Naive thymus-derived CD8-positive, alpha-beta T cell (primary cell): Measurements from ENCODE around the gene TP53INP2. TPM values are rescaled to one million over a fixed set of nuclear protein-coding genes. Genes with fewer than 3 reads are reported as not detected.

Experiments used
- ATAC-seq, 2 donors: fragments of 150-1000 bp; cut with Tn5 transposase in 1 of 2; sonication (Bioruptor Pico), chemical (Tn5 transposase) in 1 of 2; 1 replicate in 1 of 2; 2 replicates in 1 of 2; pipeline ENCODE4 v1.10.0; 2021; ENCODE audit warnings: mild to moderate bottlenecking in 2 of 2, moderate library complexity in 2 of 2
- POLR2A ChIA-PET: fragments of 350-600 bp; sonication (Branson Sonifier 250); formaldehyde crosslinking; loops from one replicate; lab custom pipeline; 2021; ENCODE audit warnings: antibody characterized with exemption; lab: Charles Lee
- DNase-seq, 10 donors: peaks; one replicate each; pipeline versions ENCODE4 v3.0.0 to v3.0.0-alpha.2; 2020 to 2022
- H3K27ac Mint-ChIP-seq, 10 donors: one replicate each; pipeline ENCODE4 v1.8.0; 2020 to 2022; ENCODE audit warnings: mild to moderate bottlenecking in 10 of 10, mixed read lengths in 10 of 10, moderate library complexity in 4 of 10, inconsistent platforms in 1 of 10
- H3K27me3 Mint-ChIP-seq, 5 donors: one replicate each; pipeline ENCODE4 v1.8.0; 2021 to 2022; ENCODE audit warnings: mixed read lengths in 5 of 5
- H3K36me3 Mint-ChIP-seq, 3 donors: one replicate each; pipeline ENCODE4 v1.8.0; 2020 to 2022; ENCODE audit warnings: mixed read lengths in 3 of 3, mild to moderate bottlenecking in 2 of 3, inconsistent platforms in 1 of 3
- H3K4me1 Mint-ChIP-seq, 4 donors: one replicate each; pipeline ENCODE4 v1.8.0; 2021 to 2022; ENCODE audit warnings: mixed read lengths in 4 of 4
- H3K4me3 Mint-ChIP-seq, 10 donors: one replicate each; pipeline ENCODE4 v1.8.0; 2020 to 2022; ENCODE audit warnings: mild to moderate bottlenecking in 10 of 10, mixed read lengths in 10 of 10, moderate library complexity in 6 of 10, inconsistent platforms in 1 of 10
- H3K9me3 Mint-ChIP-seq, 9 donors: one replicate each; pipeline ENCODE4 v1.8.0; 2020 to 2022; ENCODE audit warnings: mixed read lengths in 9 of 9, mild to moderate bottlenecking in 3 of 9, inconsistent platforms in 1 of 9, moderate library complexity in 1 of 9
- polyA plus RNA-seq, 3 donors: library from polyadenylated mRNA; unstranded; fragments of 300-500 nt; fragmentation: Illumina TruSeq; gene quantifications; one replicate each; pipeline ENCODE4 v1.2.3, GENCODE V29; 2021
- total RNA-seq, 8 experiments: library from RNA in 2 of 8; stranded (reverse) in 2 of 8; gene quantifications; one replicate each; pipeline ENCODE4 v1.2.3 and lab custom pipeline; 2021 to 2026

The TP53INP2 gene
- total and polyA plus RNA-seq, 5 experiments from 2014 or later = 0.08 to 1.8 (median 0.64) TPM

DNA sequence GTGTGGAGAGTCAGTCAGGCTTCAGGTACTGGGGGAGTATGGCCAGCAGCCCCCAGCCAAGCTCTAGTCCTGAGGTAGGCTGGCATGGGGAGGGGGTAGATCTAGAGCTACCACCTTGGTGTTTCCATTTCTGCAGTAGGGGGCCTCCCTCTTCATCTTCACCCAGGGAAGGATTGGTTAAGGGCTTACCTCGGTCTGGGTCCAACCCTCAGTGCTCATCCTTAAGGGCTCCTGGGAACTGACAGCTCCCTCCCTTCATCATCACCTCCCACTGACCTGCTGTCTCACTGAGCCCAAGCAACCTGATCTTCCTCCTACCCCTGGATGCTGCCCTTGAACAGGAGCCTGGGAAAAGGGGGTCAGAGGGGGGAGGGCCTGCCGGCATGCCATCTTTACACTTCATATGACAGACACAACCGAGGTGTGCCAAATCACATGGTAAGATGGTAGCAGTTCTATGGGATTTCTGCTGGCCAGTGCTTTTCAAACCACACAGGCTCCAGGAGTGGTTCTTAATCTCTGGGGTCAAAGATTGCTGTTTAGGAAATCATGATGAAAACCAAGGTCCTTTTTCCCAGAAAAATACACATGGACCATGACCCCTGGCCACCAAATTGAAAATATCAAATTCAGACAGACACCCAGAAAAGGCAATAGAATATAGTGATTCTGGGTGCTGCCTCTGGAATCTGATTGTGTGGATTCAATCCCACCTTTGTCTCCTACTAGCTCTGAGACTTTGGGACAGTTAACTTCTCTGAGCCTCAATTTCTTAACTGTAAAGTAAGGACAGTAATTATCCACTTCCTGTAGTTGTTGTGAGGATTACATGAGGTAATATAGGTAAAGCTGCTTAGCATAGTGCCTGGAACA is 3.0 kb downstream of the TP53INP2 start:
- Mint-ChIP-seq H3K9me3 (no peaks in the 10 kb centered on the region), H3K4me3 (peak overlapping the region in 2 of 10 donors; percentile 3 to 86), H3K27ac (peak overlapping the region in 6 of 10 donors; percentile 48 to 100 (median 90)), H3K27me3 (peaks cover 0 to 3% (median under 1%) of the 10 kb centered on the region in 5 donors), H3K36me3 (no peaks in the 10 kb centered on the region), H3K4me1 (peaks cover 24 to 47% (median 28%) of the 10 kb centered on the region in 4 donors)
- POLR2A ChIA-PET = interaction anchor here (3.6 kb wide), 1 partner anchor 30 kb away, joined by 12 read pairs; the partner anchor contains the start of gene PIGU
- ATAC-seq = no peak
- no peak for DNase-seq

DNA sequence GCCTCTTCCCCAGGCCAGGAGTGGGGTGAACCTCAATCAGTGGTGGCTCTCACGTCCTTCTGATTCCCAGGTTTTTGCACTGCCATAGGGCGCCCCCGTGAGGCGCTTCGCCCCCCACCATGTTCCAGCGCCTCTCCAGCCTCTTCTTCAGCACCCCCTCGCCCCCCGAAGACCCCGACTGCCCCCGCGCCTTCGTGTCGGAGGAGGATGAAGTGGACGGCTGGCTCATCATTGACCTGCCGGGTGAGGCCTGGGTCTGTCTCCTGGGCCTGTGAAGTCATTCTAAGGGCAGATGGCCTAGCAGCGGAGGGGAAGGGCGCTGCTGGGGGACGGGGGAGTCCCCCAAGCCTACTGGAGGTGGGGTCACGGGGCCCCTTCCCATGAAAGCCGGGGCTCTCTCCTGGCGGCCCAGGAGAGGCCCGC is 4.5 kb downstream of the TP53INP2 start:
- Mint-ChIP-seq H3K4me1 (peaks cover 19 to 35% (median 25%) of the 10 kb centered on the region in 4 donors), H3K4me3 (peak overlapping the region; percentile 72 to 93 (median 87)), H3K36me3 (peaks cover 0 to 4% (median 0%) of the 10 kb centered on the region in 3 donors), H3K27ac (peak overlapping the region in 9 of 10 donors; percentile 57 to 100 (median 93)), H3K9me3 (no peaks in the 10 kb centered on the region), H3K27me3 (no peaks in the 10 kb centered on the region)
- ATAC-seq = peak; percentile 16 to 18
- POLR2A ChIA-PET = interaction anchor here (0.9 to 3.6 kb wide), 4 partner anchors 31 to 406 kb away, joined by 3 to 12 read pairs (median 4); partner anchors contain the start of genes AHCY, DYNLRB1 and PIGU
- peak; percentile 46 to 80 (median 61) for DNase-seq

DNA sequence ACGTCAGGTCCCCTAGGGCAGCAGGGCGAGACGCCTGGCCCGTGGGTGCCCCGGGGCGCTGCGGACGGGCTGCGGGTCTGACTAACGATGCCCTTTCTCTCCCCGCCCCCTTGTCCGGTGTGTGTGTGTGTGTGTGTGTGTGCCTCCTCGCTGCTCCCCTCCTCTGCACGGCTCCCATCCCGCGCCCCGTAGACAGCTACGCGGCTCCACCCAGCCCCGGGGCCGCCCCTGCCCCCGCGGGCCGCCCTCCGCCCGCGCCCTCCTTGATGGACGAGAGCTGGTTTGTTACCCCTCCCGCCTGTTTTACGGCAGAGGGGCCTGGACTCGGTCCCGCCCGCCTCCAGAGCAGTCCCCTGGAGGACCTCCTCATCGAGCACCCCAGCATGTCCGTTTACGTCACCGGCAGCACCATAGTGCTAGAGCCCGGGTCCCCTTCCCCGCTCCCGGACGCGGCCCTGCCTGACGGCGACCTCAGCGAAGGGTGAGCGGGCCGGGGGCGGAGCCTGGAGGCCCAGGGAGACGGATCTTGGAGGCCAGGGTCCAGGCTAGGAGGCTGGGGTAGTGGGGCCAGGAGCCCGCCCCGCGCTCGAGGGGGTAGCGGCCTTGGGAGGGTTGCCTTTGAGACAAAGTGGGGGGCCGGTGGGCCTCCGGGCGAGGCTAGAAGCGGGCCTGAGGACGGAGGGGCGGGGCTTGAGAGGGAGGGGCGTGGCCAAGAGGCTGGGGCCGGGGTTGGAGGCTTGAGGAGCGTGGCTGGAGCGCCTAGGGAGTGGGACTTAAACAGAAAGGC is 5.1 kb downstream of the TP53INP2 start:
- H3K4me1 Mint-ChIP-seq = peaks cover 17 to 31% (median 23%) of the 10 kb centered on the region in 4 donors
- POLR2A ChIA-PET = interaction anchor here (0.7 to 3.6 kb wide), 4 partner anchors 32 to 397 kb away, joined by 3 to 12 read pairs (median 4); partner anchors contain the start of genes DYNLRB1 and PIGU
- H3K36me3 Mint-ChIP-seq = peaks cover 0 to 7% (median 0%) of the 10 kb centered on the region in 3 donors
- peak; percentile 63 to 93 (median 80) for DNase-seq
- H3K9me3 Mint-ChIP-seq = no peaks in the 10 kb centered on the region
- H3K4me3 Mint-ChIP-seq = peak overlapping the region; percentile 72 to 93 (median 87)
- peak; percentile 60 to 63 for ATAC-seq
- H3K27me3 Mint-ChIP-seq = no peaks in the 10 kb centered on the region
- peak overlapping the region; percentile 53 to 100 (median 93) for H3K27ac Mint-ChIP-seq

DNA sequence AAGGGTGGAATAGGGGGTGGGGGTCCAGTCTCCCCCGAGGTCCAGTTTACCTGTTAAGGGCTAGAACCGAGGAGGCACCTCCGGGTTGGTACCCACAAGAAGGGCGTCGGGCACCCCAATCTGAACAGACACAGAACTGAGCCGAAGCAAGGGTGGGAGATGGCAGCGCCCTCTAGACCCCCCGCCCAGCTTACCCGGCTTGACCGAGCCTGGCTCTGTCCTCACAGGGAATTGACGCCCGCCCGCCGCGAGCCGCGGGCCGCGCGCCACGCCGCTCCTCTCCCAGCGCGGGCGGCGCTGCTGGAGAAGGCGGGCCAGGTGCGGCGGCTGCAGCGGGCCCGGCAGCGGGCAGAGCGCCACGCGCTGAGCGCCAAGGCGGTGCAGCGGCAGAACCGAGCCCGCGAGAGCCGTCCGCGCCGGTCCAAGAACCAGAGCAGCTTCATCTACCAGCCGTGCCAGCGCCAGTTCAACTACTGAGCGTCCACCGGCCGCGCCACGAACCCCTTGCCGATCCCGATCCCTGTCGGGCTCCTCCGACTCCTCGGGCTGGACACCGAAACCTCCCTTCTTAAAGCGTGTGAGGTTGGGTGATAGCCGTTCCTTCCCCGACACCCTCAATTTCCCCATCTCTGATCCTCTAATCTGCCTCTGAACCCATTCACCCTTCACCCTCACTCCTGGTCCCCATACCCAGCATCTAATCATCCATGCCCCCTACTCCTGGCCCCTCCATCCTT is 5.9 kb downstream of the TP53INP2 start:
- no peaks in the 10 kb centered on the region for H3K27me3 Mint-ChIP-seq
- H3K4me1 Mint-ChIP-seq = peaks cover 14 to 25% (median 18%) of the 10 kb centered on the region in 4 donors
- H3K9me3 Mint-ChIP-seq = no peaks in the 10 kb centered on the region
- peaks cover 0 to 15% (median 0%) of the 10 kb centered on the region in 3 donors for H3K36me3 Mint-ChIP-seq
- peak overlapping the region; percentile 72 to 100 (median 93) for H3K27ac Mint-ChIP-seq
- DNase-seq = peak in 6 of 10 donors; percentile 39 to 73 (median 56)
- POLR2A ChIA-PET = interaction anchor here (1.0 to 3.6 kb wide), 3 partner anchors 11 to 194 kb away, joined by 3 to 12 read pairs (median 5); partner anchors contain the start of genes DYNLRB1 and PIGU
- H3K4me3 Mint-ChIP-seq = peak overlapping the region; percentile 72 to 93 (median 87)
- peak; percentile 38 to 49 for ATAC-seq

DNA sequence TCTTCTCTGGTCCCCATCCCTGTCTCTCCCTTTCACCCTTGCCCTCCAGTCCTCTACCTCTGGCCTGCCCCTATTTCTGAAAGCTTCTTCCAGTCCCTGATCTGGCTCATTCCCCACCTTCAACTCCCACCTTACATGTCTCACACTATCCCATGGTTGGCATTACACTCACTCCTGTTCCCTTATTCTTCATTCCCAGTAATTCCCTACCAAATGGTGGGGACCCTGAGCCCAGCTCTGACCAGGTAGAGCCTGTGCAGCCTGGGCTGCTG is 6.4 kb downstream of the TP53INP2 start:
- H3K36me3 Mint-ChIP-seq = peaks cover 0 to 19% (median 0%) of the 10 kb centered on the region in 3 donors
- DNase-seq (no peak), ATAC-seq (no peak)
- H3K27me3 Mint-ChIP-seq = no peaks in the 10 kb centered on the region
- no peaks in the 10 kb centered on the region for H3K9me3 Mint-ChIP-seq
- H3K27ac Mint-ChIP-seq = peak overlapping the region in 9 of 10 donors; percentile 39 to 100 (median 80)
- peak overlapping the region; percentile 72 to 92 (median 84) for H3K4me3 Mint-ChIP-seq
- POLR2A ChIA-PET = interaction anchor here (0.5 to 1.0 kb wide), 2 partner anchors 10 to 85 kb away, joined by 3 to 4 read pairs; no protein-coding TSS in a partner anchor
- peaks cover 14 to 20% (median 16%) of the 10 kb centered on the region in 4 donors for H3K4me1 Mint-ChIP-seq

DNA sequence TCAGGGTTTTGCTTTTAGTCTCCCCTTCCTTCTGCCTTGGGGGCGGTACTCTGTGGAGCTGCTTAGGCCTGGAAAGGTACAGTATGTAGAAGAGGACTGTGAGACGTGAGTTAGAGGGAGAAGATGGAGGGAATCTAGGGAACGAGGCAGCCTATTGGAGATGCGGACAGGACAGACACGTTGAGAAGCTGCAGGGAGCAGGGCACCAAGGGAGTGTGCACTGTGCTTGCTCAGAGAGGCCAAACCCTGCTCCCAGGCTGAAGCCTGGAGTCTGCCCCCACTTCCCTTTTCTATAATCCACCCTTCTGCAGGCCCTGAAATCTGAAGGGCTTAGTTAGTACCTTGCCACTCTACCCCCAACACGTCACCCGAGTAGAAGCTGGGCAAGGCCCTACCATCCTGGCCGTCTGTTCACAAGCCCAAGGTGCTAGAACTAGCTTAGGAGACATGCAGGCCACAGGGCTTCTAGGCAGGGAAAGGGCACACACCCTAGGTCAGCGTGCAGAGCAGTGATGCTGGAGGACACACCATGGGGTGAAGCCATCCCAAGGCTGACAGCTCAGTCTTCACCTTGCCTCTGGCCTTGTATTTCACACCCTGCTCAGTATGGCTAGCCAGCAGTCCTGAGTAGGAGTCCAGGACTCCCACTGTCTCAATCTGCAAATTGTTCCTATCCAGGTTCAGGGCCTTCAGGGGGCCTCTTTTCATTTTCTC is 6.9 kb downstream of the TP53INP2 start:
- DNase-seq = no peak
- no peaks in the 10 kb centered on the region for H3K9me3 Mint-ChIP-seq
- H3K36me3 Mint-ChIP-seq = peaks cover 0 to 21% (median 0%) of the 10 kb centered on the region in 3 donors
- POLR2A ChIA-PET = interaction anchor here (0.5 to 1.0 kb wide), 2 partner anchors 10 to 85 kb away, joined by 3 to 4 read pairs; no protein-coding TSS in a partner anchor
- H3K27ac Mint-ChIP-seq = peak overlapping the region in 5 of 10 donors; percentile 74 to 100 (median 81)
- H3K4me3 Mint-ChIP-seq = peak overlapping the region; percentile 72 to 92 (median 84)
- H3K27me3 Mint-ChIP-seq = no peaks in the 10 kb centered on the region
- ATAC-seq = no peak
- H3K4me1 Mint-ChIP-seq = peaks cover 14 to 19% (median 16%) of the 10 kb centered on the region in 4 donors

DNA sequence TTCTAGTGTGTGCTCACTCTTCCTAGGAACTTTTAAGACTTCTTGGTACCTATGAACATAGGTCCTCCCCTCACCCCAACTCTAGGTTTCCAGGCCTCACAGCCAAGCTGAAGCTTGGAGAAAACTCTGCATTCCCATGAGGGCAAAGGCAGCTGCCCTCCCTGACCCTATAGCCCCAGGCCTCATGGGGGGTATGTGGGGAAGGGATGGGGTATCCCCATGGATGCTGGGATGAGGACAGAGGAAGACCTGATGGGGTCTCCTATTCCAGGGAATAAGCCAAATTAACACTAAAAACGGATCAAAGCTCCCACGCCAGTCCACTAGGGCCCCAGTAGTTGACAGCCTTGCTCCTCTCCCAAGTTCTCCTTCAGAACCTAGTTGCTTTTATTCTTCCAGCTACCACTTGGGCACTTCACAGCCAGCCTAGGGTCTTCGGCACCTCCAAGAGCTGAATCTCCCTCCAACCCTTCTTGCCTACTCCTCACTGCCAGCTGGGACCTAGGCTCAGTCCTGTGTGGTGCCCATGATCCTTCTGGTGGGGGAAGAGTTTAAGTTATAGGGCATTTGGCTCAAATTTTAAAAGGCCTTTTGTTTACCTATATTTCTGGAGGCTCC is 7.8 kb downstream of the TP53INP2 start:
- Mint-ChIP-seq H3K27me3 (no peaks in the 10 kb centered on the region), H3K4me1 (peaks cover 14 to 19% (median 16%) of the 10 kb centered on the region in 4 donors), H3K27ac (peak overlapping the region in 3 of 10 donors; percentile 2 to 69 (median 33)), H3K4me3 (peak overlapping the region in 2 of 10 donors; percentile 14 to 30), H3K36me3 (peaks cover 0 to 21% (median 0%) of the 10 kb centered on the region in 3 donors), H3K9me3 (no peaks in the 10 kb centered on the region)
- ATAC-seq (no peak), DNase-seq (no peak)
- POLR2A ChIA-PET = no interaction called here

DNA sequence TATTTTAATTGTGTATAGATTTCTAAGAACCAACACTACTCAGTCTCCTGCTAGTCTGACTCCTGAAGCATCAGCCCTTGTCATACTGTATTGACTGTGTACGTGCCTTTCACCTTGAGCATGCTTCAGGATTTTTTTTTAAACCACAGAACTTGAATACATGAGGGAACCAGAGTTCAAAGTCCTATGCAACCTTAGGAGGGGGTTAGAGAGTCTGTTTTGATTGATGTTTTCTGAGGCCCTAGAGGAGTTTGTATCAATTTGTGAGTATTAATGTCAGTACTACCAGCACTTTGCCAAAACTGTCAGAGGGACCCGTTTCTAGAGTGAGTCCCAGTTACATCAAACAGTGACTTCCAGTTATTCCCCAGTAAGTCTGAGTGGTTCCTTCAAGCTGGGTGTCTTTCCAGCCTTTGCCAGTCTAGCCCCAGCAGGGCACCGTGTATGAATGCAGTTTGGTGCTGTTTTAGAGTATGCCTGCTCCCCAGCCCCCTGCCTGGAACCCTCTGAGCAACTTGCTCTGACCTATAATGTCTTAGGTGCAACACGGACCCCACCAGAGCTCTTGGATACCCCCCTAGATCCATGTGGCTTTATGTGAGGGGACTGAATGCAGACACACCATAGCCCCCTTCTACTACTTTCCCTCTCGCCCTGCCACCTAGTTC is 8.5 kb downstream of the TP53INP2 start:
- Mint-ChIP-seq H3K4me3 (no peak overlapping the region), H3K36me3 (peaks cover 0 to 25% (median 0%) of the 10 kb centered on the region in 3 donors), H3K27me3 (no peaks in the 10 kb centered on the region), H3K9me3 (no peaks in the 10 kb centered on the region), H3K27ac (peak overlapping the region in 3 of 10 donors; percentile 31 to 36 (median 33)), H3K4me1 (peaks cover 14 to 19% (median 16%) of the 10 kb centered on the region in 4 donors)
- ATAC-seq (no peak), DNase-seq (no peak)
- POLR2A ChIA-PET = no interaction called here

DNA sequence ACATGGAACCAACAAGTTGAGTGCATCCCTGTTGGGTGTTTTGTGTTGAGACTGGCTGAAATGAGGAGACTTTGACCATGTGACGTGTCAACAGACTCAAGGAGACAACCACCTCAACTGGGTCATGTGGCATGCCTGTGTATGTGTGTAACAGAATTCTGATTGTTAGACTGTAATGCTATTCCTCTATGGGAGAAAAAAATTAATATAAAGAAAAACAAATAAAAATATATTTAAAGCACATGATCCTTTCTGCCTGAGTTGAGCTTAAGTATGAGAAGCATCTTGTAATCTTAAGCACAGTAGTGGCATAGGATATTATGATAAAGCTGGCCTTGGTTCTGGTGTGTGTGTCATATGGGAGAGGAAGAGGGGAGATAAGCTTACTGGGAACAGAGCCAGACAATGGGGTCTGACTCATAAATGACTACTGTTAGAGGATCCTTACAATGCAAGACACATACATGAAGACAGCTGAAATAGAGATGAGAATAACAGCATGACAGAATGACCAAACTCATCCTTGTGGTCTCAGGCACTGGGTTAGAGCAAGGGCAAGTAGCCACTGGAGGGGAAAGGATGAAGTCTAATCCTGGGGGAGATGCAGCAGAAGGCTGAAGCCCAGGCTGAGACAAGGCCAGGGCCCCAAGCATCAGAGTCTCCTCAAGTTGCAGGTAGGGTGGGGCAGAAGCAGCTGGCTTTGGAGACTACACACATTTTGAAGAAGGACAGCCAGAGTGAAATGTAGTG is 9.2 kb downstream of the TP53INP2 start:
- no peaks in the 10 kb centered on the region for H3K9me3 Mint-ChIP-seq
- peak overlapping the region in 4 of 10 donors; percentile 31 to 63 (median 48) for H3K27ac Mint-ChIP-seq
- peaks cover 0 to 27% (median 0%) of the 10 kb centered on the region in 3 donors for H3K36me3 Mint-ChIP-seq
- peaks cover 13 to 16% (median 14%) of the 10 kb centered on the region in 4 donors for H3K4me1 Mint-ChIP-seq
- no peak for DNase-seq
- no peaks in the 10 kb centered on the region for H3K27me3 Mint-ChIP-seq
- no peak overlapping the region for H3K4me3 Mint-ChIP-seq
- POLR2A ChIA-PET = interaction anchor here (1.5 kb wide), 1 partner anchor 36 kb away, joined by 3 read pairs; the partner anchor contains the start of gene PIGU
- no peak for ATAC-seq
